Panc1 (cell line): ENCODE data around the gene BAMBI. TPM values are rescaled to one million over a fixed set of nuclear protein-coding genes. Genes with fewer than 3 reads are reported as not detected.
"Not testable (repeated sequence)": the region's sequence is repeated elsewhere in the genome, so short reads cannot be mapped to it uniquely, and the experiment has no call there.

Experiments
- ATAC-seq: fragments of 200-7000 bp; cut with Tn5 transposase; 2 replicates; pipeline ENCODE4 v1.9.1; 2020; ENCODE audit warnings: mild to moderate bottlenecking, moderate library complexity
- BruUV-seq: library from RNA; stranded (reverse); fragments of 400-500 nt; replicated peaks from 2 replicates; lab custom pipeline; 2021; lab: Mats Ljungman, UMichigan
- CTCF ChIA-PET: fragments of 300-600 bp; sonication (Branson Sonifier 250); formaldehyde crosslinking; loops from one replicate; lab custom pipeline; 2022; ENCODE audit warnings: antibody characterized with exemption; lab: Charles Lee
- POLR2A ChIA-PET: fragments of 300-600 bp; sonication (Branson Sonifier 250); formaldehyde crosslinking; loops from one replicate; lab custom pipeline; 2022; ENCODE audit warnings: antibody characterized with exemption; lab: Charles Lee
- DNase-seq: peaks from one replicate; pipeline ENCODE4 v3.0.0-alpha.2; 2010; ENCODE audit warnings: low read depth, low spot score
- H3K27ac ChIP-seq: 2 replicates; pipeline ENCODE4 v1.5.1; 2011; ENCODE audit warnings: mild to moderate bottlenecking, low read length, inconsistent platforms
- H3K27me3 ChIP-seq: fragments of 200-500 bp; sonication (Bioruptor generic); 2 replicates; pipeline ENCODE4 v1.6.0; 2014; ENCODE audit warnings: low read length, inconsistent platforms; ENCODE audit not compliant: control insufficient read depth, insufficient read depth
- H3K36me3 ChIP-seq: fragments of 200-500 bp; sonication (Bioruptor generic); 2 replicates; pipeline ENCODE4 v1.5.1; 2014; ENCODE audit warnings: inconsistent platforms, mild to moderate bottlenecking, low read length, moderate library complexity; ENCODE audit not compliant: control insufficient read depth, insufficient read depth
- H3K4me1 ChIP-seq: 2 replicates; pipeline ENCODE4 v1.5.1; 2011; ENCODE audit warnings: inconsistent platforms, mild to moderate bottlenecking, low read length, moderate library complexity; ENCODE audit not compliant: control insufficient read depth, insufficient read depth
- H3K4me3 ChIP-seq, 2 experiments: 2 replicates each; pipeline ENCODE4 v1.5.1; 2011 to 2012; ENCODE audit warnings: low read depth in 2 of 2, low read length in 2 of 2, mild to moderate bottlenecking in 2 of 2, inconsistent platforms in 1 of 2, moderate library complexity in 1 of 2
- H3K9me3 ChIP-seq: fragments of 200-500 bp; sonication (Bioruptor generic); 2 replicates; pipeline ENCODE4 v1.5.1; 2014; ENCODE audit warnings: low read depth, mild to moderate bottlenecking, inconsistent platforms, low read length, moderate library complexity; ENCODE audit not compliant: control insufficient read depth, insufficient read depth
- CTCF ChIP-seq: fragments of 450-650 bp; IDR thresholded peaks from 2 replicates; pipeline ENCODE4 v1.5.1; 2017; ENCODE audit warnings: mild to moderate bottlenecking
- POLR2AphosphoS5 ChIP-seq: IDR thresholded peaks from 2 replicates; pipeline ENCODE4 v1.6.1; 2012; ENCODE audit warnings: mild to moderate bottlenecking, low read depth, low read length, moderate library complexity
- REST ChIP-seq, 2 experiments: IDR thresholded peaks; 2 replicates each; pipeline ENCODE4 v1.6.1; 2011 to 2012; ENCODE audit warnings: low read depth in 2 of 2, control low read depth in 1 of 2, low read length in 1 of 2, mild to moderate bottlenecking in 1 of 2, moderate library complexity in 1 of 2; ENCODE audit not compliant: insufficient read depth in 1 of 2
- SIN3A ChIP-seq: IDR thresholded peaks from 2 replicates; pipeline ENCODE4 v1.6.1; 2012; ENCODE audit warnings: low read depth, mild to moderate bottlenecking, low read length, moderate library complexity, borderline replicate concordance; ENCODE audit not compliant: insufficient read depth
- TCF7L2 ChIP-seq: IDR thresholded peaks from 2 replicates; pipeline ENCODE4 v1.6.1; 2011; ENCODE audit warnings: mild to moderate bottlenecking, low read depth, low read length, inconsistent platforms
- in situ Hi-C: cut with HindIII; loops from 2 replicates; pipeline ENCODE4 v1.10.0; 2016; ENCODE audit warnings: low sequenced_read_pairs, low pct_unique_long_range_greater_than_20kb
- intact Hi-C: fragments of 100-400 bp; cut with micrococcal nuclease; formaldehyde crosslinking; loops from one replicate; pipeline ENCODE4 v1.10.0; 2022; ENCODE audit not compliant: unreplicated experiment
- total RNA-seq: library from RNA; stranded (reverse); gene quantifications from one replicate; pipeline ENCODE4 v1.2.1, GENCODE V29; 2021; ENCODE audit not compliant: unreplicated experiment

Gene BAMBI
- total RNA-seq, 1 experiment from 2014 or later = 3.9 TPM

- no peak for TF ChIP-seq SIN3A
- TF ChIP-seq CTCF = no peak
- no peak for TF ChIP-seq REST (IDR thresholded peaks at IDR 0.05; ENCODE audit: insufficient read depth in 1 of 2, low read depth in 2 of 2, low read length in 1 of 2)
- no peak for TF ChIP-seq POLR2AphosphoS5
- TF ChIP-seq TCF7L2 = no peak
- no peaks in the 10 kb centered on the region for H3K4me1 ChIP-seq
- in situ Hi-C loops = no loop called here
- H3K36me3 ChIP-seq = no peaks in the 10 kb centered on the region
- no peaks in the 10 kb centered on the region for H3K27me3 ChIP-seq
- no TSS peak for BruUV-seq
- ATAC-seq (no peak), DNase-seq (no peak)
- no peaks in the 10 kb centered on the region for H3K9me3 ChIP-seq
- CTCF ChIA-PET = no interaction called here
- POLR2A ChIA-PET = no interaction called here
- no peak overlapping the region for H3K4me3 ChIP-seq
- H3K27ac ChIP-seq = no peak overlapping the region
- intact Hi-C loops = no loop called here
These were observed 24.6 kb upstream of the BAMBI start for GRCh38 chr10:28652703-28653102.

GRCh38 chr10:28658824-28659223, 18.5 kb upstream of the BAMBI start:
- in situ Hi-C loops, H3K4me1 ChIP-seq, DNase-seq, CTCF ChIA-PET, POLR2A ChIA-PET, H3K9me3 ChIP-seq, H3K27me3 ChIP-seq, BruUV-seq, H3K27ac ChIP-seq, H3K4me3 ChIP-seq, intact Hi-C loops, ATAC-seq, H3K36me3 ChIP-seq: not testable (repeated sequence)

- TF ChIP-seq CTCF = no peak
- TF ChIP-seq POLR2AphosphoS5 = no peak
- no peak for TF ChIP-seq SIN3A
- no peak for TF ChIP-seq REST (IDR thresholded peaks at IDR 0.05; ENCODE audit: insufficient read depth in 1 of 2, low read depth in 2 of 2, low read length in 1 of 2)
- no peak for TF ChIP-seq TCF7L2
- in situ Hi-C loops (no loop called here), intact Hi-C loops (loop anchor here (5.0 kb wide), 1 partner anchor 471 kb away; no protein-coding TSS in a partner anchor)
- Histone ChIP-seq H3K9me3 (no peaks in the 10 kb centered on the region), H3K4me1 (no peaks in the 10 kb centered on the region), H3K27ac (no peak overlapping the region), H3K4me3 (no peak overlapping the region), H3K36me3 (no peaks in the 10 kb centered on the region), H3K27me3 (no peaks in the 10 kb centered on the region)
- CTCF ChIA-PET = no interaction called here
- BruUV-seq = no TSS peak
- ATAC-seq (no peak), DNase-seq (no peak)
- POLR2A ChIA-PET = no interaction called here
These were observed 16.3 kb upstream of the BAMBI start for GRCh38 chr10:28661035-28661434.
